ENCODE data around the gene PTH2.
"Not testable (repeated sequence)": the region's sequence is repeated elsewhere in the genome, so short reads cannot be mapped to it uniquely, and the experiment has no call there.

Gene PTH2, protein sequence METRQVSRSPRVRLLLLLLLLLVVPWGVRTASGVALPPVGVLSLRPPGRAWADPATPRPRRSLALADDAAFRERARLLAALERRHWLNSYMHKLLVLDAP

GRCh38 chr19:49423071-49423984 is at the start of gene PTH2:
TSS of gene PTH2 (minus strand) at chr19:49423441. CDS start at chr19:49423339, 102 bp downstream.
- no peaks in the 10 kb centered on the region for H3K36me3 Mint-ChIP-seq (ENCODE audit: low read depth)
- H3K27ac Mint-ChIP-seq = no peak within 1 kb of the TSS
- peaks cover 52% of the 10 kb centered on the region for H3K4me1 Mint-ChIP-seq (ENCODE audit: low read depth)
- H3K27me3 Mint-ChIP-seq = peaks cover 92% of the 10 kb centered on the region
- no peaks in the 10 kb centered on the region for H3K9me3 Mint-ChIP-seq
- H3K4me3 Mint-ChIP-seq = peak within 1 kb of the TSS; percentile 63

DNA sequence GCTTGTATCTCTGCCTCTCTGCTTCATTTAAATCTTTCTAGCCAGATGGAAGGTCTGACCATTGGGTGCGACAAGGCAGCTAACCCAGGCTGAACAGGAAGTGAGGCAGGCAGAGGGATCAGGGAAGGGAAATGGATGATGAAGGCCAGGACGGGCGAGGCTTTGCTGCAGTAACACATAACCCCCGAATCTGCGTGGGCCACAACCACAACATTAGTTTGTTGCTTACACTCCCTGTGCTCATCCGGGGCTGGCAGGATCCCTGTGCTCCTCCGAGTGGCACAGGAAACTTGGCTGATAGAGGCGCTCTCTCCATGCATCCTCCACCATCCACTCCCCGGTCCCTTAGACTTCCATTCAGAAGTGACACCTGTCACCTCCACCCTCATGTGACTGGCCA is 49.7 kb upstream of the PTH2 start:
- Mint-ChIP-seq H3K27me3 (no peaks in the 10 kb centered on the region), H3K4me1 (ENCODE audit: low read depth) (peaks cover 77% of the 10 kb centered on the region), H3K27ac (peak overlapping the region; percentile 85), H3K4me3 (peak overlapping the region; percentile 86), H3K36me3 (ENCODE audit: low read depth) (peaks cover 8% of the 10 kb centered on the region), H3K9me3 (no peaks in the 10 kb centered on the region)

GRCh38 chr19:49470615-49470978 is 47.4 kb upstream of the PTH2 start:
- peaks cover 3% of the 10 kb centered on the region for H3K36me3 Mint-ChIP-seq (ENCODE audit: low read depth)
- H3K9me3 Mint-ChIP-seq = no peaks in the 10 kb centered on the region
- peak overlapping the region; percentile 41 for H3K4me3 Mint-ChIP-seq
- H3K27ac Mint-ChIP-seq = peak overlapping the region; percentile 74
- H3K27me3 Mint-ChIP-seq = no peaks in the 10 kb centered on the region
- peaks cover 62% of the 10 kb centered on the region for H3K4me1 Mint-ChIP-seq (ENCODE audit: low read depth)

- peaks cover 5% of the 10 kb centered on the region for H3K36me3 Mint-ChIP-seq (ENCODE audit: low read depth)
- H3K4me3 Mint-ChIP-seq = peak overlapping the region; percentile 41
- H3K9me3 Mint-ChIP-seq = no peaks in the 10 kb centered on the region
- peak overlapping the region; percentile 74 for H3K27ac Mint-ChIP-seq
- no peaks in the 10 kb centered on the region for H3K27me3 Mint-ChIP-seq
- peaks cover 57% of the 10 kb centered on the region for H3K4me1 Mint-ChIP-seq (ENCODE audit: low read depth)
Measured at GRCh38 chr19:49469828-49470614, 46.8 kb upstream of the PTH2 start.

DNA sequence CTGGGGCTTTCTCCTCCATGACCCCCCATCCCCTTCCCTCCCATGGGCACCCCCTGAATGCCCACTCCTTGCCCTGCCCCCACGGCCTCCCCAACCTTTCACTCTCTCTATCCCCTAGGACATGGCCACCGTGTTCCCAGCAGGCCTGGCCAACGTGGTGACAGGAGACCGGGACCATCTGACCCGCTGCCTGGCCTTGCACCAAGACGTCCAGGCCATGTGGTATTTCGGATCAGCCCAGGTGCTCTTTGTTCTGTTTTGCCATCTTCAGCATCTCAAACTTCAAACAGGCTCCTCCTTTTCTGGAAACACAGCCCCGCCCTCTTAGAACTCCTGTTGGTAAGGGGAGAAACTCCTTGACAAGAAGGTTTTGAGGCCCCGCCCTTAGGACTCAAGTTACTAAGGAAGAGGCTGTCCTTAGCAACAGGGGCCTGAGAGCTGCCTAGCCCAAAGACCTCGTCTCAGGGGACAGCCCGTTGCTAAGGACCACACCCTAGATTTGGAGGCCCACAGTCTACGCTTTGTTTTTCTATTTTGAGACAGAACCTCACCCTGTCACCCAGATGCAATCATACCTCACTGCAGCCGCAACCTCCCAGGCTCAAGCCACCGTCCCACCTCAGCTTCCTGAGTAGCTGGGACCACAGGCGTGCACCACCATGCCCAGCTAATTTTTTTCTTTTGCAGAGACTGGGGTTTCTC is 45.7 kb upstream of the PTH2 start:
- no peaks in the 10 kb centered on the region for H3K27me3 Mint-ChIP-seq
- peak overlapping the region; percentile 60 for H3K4me3 Mint-ChIP-seq
- peaks cover 52% of the 10 kb centered on the region for H3K4me1 Mint-ChIP-seq (ENCODE audit: low read depth)
- H3K36me3 Mint-ChIP-seq (ENCODE audit: low read depth) = peaks cover 10% of the 10 kb centered on the region
- H3K9me3 Mint-ChIP-seq = no peaks in the 10 kb centered on the region
- peak overlapping the region; percentile 93 for H3K27ac Mint-ChIP-seq

DNA sequence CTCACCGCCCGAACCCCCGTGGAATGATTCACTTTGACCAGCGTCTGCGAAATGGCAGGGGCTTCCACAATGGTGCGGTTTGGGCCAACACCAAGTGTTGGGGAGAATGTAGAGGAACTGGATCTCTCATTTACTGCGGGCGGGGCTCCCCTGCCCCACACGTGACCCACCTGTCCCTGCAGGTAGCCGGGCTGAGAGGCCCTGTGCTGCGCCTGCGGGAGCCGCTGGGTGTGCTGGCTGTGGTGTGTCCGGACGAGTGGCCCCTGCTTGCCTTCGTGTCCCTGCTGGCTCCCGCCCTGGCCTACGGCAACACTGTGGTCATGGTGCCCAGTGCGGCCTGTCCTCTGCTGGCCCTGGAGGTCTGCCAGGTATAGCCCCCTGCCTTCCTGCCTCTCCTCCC is 45.0 kb upstream of the PTH2 start:
- Mint-ChIP-seq H3K27ac (no peak overlapping the region), H3K4me1 (ENCODE audit: low read depth) (peaks cover 45% of the 10 kb centered on the region), H3K36me3 (ENCODE audit: low read depth) (peaks cover 10% of the 10 kb centered on the region), H3K27me3 (no peaks in the 10 kb centered on the region), H3K4me3 (no peak overlapping the region), H3K9me3 (no peaks in the 10 kb centered on the region)

DNA sequence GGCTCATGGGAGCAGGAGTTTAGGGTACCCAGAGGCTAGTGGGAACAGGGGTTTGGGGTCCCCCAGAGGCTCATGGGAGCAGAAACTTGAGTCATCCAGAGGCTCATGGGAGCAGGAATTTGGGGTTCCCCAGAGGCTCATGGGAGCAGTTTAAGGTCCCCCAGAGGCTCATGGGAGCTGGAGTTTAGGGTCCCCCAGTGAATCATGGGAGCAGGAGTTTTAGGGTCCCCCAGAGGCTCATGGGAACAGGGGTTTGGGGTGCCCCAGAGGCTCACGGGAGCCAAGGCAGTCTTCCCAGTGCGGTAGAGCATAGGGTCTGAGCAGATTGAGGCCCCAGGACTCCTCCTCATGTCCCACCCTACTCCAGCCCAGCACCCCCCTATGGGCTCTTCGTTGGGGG is 42.1 kb upstream of the PTH2 start:
- no peak overlapping the region for H3K27ac Mint-ChIP-seq
- H3K36me3 Mint-ChIP-seq (ENCODE audit: low read depth) = peaks cover 10% of the 10 kb centered on the region
- no peak overlapping the region for H3K4me3 Mint-ChIP-seq
- no peaks in the 10 kb centered on the region for H3K27me3 Mint-ChIP-seq
- no peaks in the 10 kb centered on the region for H3K9me3 Mint-ChIP-seq
- peaks cover 20% of the 10 kb centered on the region for H3K4me1 Mint-ChIP-seq (ENCODE audit: low read depth)

- Mint-ChIP-seq H3K9me3 (no peaks in the 10 kb centered on the region), H3K4me3 (no peak overlapping the region)
Measured at GRCh38 chr19:49463960-49464740, 40.9 kb upstream of the PTH2 start.

DNA sequence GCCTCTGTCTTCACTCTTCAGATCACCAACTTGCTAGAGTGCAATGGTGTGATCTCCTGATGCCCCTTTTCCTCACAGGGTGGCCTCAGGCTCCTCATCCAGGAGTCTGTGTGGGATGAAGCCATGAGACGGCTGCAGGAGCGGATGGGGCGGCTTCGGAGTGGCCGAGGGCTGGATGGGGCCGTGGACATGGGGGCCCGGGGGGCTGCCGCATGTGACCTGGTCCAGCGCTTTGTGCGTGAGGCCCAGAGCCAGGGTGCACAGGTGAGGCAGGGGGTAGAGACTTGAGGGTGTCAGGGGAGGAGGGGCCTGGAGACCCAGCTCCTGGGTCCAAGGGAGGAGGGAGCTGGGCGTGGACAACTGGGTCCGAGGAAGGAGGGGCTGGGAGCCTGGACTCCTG is 39.3 kb upstream of the PTH2 start:
- Mint-ChIP-seq H3K36me3 (ENCODE audit: low read depth) (peaks cover 7% of the 10 kb centered on the region), H3K4me1 (ENCODE audit: low read depth) (no peaks in the 10 kb centered on the region), H3K9me3 (no peaks in the 10 kb centered on the region), H3K4me3 (no peak overlapping the region), H3K27me3 (no peaks in the 10 kb centered on the region), H3K27ac (no peak overlapping the region)

More at GRCh38 chr19:49463960-49464740, 40.9 kb upstream of the PTH2 start:
- Mint-ChIP-seq H3K36me3 (ENCODE audit: low read depth) (peaks cover 10% of the 10 kb centered on the region), H3K4me1 (ENCODE audit: low read depth) (peaks cover 9% of the 10 kb centered on the region), H3K27ac (no peak overlapping the region), H3K27me3 (no peaks in the 10 kb centered on the region)

DNA sequence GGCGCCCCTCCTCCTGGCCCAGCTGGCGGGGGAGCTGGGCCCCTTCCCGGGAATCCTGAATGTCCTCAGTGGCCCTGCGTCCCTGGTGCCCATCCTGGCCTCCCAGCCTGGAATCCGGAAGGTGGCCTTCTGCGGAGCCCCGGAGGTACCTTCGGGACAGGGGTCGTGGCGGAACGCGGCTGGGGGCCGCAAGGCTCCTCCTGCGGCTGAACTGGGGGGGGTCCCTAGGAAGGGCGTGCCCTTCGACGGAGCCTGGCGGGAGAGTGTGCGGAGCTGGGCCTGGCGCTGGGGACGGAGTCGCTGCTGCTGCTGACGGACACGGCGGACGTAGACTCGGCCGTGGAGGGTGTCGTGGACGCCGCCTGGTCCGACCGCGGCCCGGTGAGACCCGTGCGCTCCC is 38.4 kb upstream of the PTH2 start:
- no peaks in the 10 kb centered on the region for H3K9me3 Mint-ChIP-seq
- no peaks in the 10 kb centered on the region for H3K27me3 Mint-ChIP-seq
- no peak overlapping the region for H3K27ac Mint-ChIP-seq
- peaks cover 3% of the 10 kb centered on the region for H3K4me1 Mint-ChIP-seq (ENCODE audit: low read depth)
- H3K36me3 Mint-ChIP-seq (ENCODE audit: low read depth) = peaks cover 13% of the 10 kb centered on the region
- no peak overlapping the region for H3K4me3 Mint-ChIP-seq

DNA sequence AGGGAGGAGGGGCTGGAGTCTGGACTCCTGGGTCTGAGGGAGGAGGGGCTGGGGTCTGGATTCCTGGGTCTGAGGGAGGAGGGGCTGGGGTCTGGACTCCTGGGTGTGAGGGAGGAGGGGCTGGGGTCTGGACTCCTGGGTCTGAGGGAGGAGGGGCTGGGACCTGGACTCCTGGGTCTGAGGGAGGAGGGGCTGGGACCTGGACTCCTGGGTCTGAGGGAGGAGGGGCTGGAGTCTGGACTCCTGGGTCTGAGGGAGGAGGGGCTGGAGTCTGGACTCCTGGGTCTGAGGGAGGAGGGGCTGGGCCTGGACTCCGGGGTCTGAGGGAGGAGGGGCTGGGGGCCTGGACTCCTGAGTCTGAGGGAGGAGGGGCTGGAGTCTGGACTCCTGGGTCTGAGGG is 37.9 kb upstream of the PTH2 start:
- not testable (repeated sequence) for H3K27ac Mint-ChIP-seq; H3K9me3 Mint-ChIP-seq; H3K27me3 Mint-ChIP-seq; H3K4me1 Mint-ChIP-seq (ENCODE audit: low read depth); H3K4me3 Mint-ChIP-seq
- H3K36me3 Mint-ChIP-seq (ENCODE audit: low read depth) = peaks cover 15% of the 10 kb centered on the region

DNA sequence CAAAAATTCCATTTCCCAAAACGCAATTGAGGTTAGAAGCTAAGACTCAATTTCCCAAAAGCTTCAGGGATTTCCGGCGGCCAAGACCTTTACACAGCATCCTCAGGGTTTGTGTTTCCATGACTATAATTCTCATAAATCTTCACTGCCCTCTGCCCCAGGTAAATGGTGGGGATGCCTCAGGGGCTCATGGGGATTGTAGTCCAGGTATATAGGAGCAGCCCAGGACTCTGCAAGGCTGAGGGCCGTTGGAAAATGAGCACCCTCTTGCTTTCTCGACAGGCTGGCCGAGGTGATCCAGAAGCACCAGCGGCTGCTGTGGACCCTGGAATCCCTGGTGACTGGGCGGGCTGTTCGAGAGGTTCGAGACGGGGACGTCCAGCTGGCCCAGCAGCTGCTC is 36.1 kb upstream of the PTH2 start:
- Mint-ChIP-seq H3K4me1 (ENCODE audit: low read depth) (peaks cover 5% of the 10 kb centered on the region), H3K27me3 (no peaks in the 10 kb centered on the region), H3K36me3 (ENCODE audit: low read depth) (peaks cover 13% of the 10 kb centered on the region), H3K9me3 (no peaks in the 10 kb centered on the region), H3K27ac (no peak overlapping the region), H3K4me3 (no peak overlapping the region)

GRCh38 chr19:49458567-49458903 is 35.3 kb upstream of the PTH2 start:
- H3K9me3 Mint-ChIP-seq = no peaks in the 10 kb centered on the region
- peaks cover 13% of the 10 kb centered on the region for H3K36me3 Mint-ChIP-seq (ENCODE audit: low read depth)
- H3K4me1 Mint-ChIP-seq (ENCODE audit: low read depth) = peaks cover 11% of the 10 kb centered on the region
- H3K27ac Mint-ChIP-seq = no peak overlapping the region
- H3K4me3 Mint-ChIP-seq = no peak overlapping the region
- no peaks in the 10 kb centered on the region for H3K27me3 Mint-ChIP-seq

DNA sequence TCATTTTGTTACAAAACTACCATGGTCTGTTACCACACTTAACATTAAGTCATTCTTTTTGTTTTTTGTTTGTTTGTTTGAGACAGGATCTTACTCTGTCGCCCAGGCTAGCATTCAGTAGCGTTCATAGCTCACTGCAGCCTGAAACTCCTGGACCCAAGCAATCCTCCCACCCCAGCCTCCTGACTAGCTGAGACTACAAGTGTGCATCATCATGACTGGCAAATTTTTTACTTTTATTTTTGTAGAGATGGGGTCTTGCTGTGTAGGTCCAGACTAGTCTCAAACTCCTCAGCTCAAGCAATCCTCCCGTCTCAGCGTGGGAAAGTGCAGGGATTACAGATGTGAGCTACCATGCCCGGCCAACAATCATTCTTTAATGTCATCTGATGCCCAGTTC is 33.1 kb upstream of the PTH2 start:
- Mint-ChIP-seq H3K36me3 (ENCODE audit: low read depth) (peaks cover 17% of the 10 kb centered on the region), H3K4me1 (ENCODE audit: low read depth) (peaks cover 28% of the 10 kb centered on the region), H3K4me3 (no peak overlapping the region), H3K9me3 (no peaks in the 10 kb centered on the region), H3K27ac (no peak overlapping the region), H3K27me3 (no peaks in the 10 kb centered on the region)
